Lower lobe of right lung (tissue), 2 donors: Measurements from ENCODE around the gene NTM. TPM values are rescaled to one million over a fixed set of nuclear protein-coding genes. Genes with fewer than 3 reads are reported as not detected.

Source experiments
- ATAC-seq, 2 donors: fragments of 200-7000 bp; cut with Tn5 transposase; one replicate each; pipeline ENCODE4 v1.9.1; 2020 to 2022; ENCODE audit warnings: mild to moderate bottlenecking in 2 of 2, moderate library complexity in 2 of 2
- DNase-seq: peaks from one replicate; pipeline ENCODE4 v3.0.0-alpha.2; 2020
- H3K27ac ChIP-seq: fragments of 200-600 bp; one replicate; pipeline ENCODE4 v1.8.0; 2022
- H3K27me3 ChIP-seq: fragments of 200-600 bp; one replicate; pipeline ENCODE4 v1.8.0; 2022; ENCODE audit warnings: low read depth
- H3K36me3 ChIP-seq: fragments of 200-600 bp; one replicate; pipeline ENCODE4 v1.8.0; 2022; ENCODE audit warnings: mild to moderate bottlenecking
- H3K4me1 ChIP-seq: fragments of 200-600 bp; one replicate; pipeline ENCODE4 v1.8.0; 2022
- H3K4me3 ChIP-seq: fragments of 200-600 bp; one replicate; pipeline ENCODE4 v1.8.0; 2022; ENCODE audit warnings: mild to moderate bottlenecking
- H3K9me3 ChIP-seq: fragments of 200-600 bp; one replicate; pipeline ENCODE4 v1.8.0; 2022
- intact Hi-C: fragments of 100-400 bp; cut with DNase I; formaldehyde crosslinking; loops from one replicate; pipeline ENCODE4 v1.11.0; 2022
- total RNA-seq: library from RNA; stranded (reverse); fragmentation: NEBNext Ultra II Directional; extraction: Animal tissue kit (Norgen Biotek cat#: 25700); gene quantifications from one replicate; pipeline ENCODE4 v1.2.1, GENCODE V29; 2021
- TF ChIP-seq, protein P1 (sequence below): fragments of 200-600 bp; IDR thresholded peaks from one replicate; pipeline ENCODE4 v1.8.0; 2022; ENCODE audit warnings: antibody characterized with exemption, mild to moderate bottlenecking
- donor health status: DM: no; HTN: yes; CAD: no; lungs with severe emphysema.

The NTM gene
- total RNA-seq, 1 donor from 2014 or later, result 2.3 TPM

DNA sequence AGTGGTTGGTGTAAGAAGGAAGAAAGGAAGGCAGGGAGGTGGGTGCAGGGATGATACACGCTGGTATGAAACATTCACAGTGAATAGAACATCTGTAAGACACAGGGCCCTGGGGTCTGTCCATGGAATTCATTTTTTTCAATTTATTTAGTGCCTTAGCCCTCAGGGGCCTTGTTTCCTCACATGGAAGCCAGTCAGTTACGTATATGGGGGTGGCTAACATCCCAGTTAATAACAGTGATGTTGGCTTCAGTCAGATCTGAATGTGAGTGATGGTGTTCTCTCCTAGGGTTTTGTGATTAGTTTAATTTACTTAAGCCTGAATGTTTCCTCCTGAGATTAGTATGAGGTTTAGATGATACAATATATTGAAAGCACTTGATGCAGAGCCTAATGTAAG is 577.1 kb downstream of the NTM start:
- no peaks in the 10 kb centered on the region for H3K36me3 ChIP-seq
- no peaks in the 10 kb centered on the region for H3K27me3 ChIP-seq
- no peaks in the 10 kb centered on the region for H3K4me1 ChIP-seq
- DNase-seq, result no peak
- ATAC-seq, result no peak
- intact Hi-C loops, result no loop called here
- TF ChIP-seq, protein P1, sequence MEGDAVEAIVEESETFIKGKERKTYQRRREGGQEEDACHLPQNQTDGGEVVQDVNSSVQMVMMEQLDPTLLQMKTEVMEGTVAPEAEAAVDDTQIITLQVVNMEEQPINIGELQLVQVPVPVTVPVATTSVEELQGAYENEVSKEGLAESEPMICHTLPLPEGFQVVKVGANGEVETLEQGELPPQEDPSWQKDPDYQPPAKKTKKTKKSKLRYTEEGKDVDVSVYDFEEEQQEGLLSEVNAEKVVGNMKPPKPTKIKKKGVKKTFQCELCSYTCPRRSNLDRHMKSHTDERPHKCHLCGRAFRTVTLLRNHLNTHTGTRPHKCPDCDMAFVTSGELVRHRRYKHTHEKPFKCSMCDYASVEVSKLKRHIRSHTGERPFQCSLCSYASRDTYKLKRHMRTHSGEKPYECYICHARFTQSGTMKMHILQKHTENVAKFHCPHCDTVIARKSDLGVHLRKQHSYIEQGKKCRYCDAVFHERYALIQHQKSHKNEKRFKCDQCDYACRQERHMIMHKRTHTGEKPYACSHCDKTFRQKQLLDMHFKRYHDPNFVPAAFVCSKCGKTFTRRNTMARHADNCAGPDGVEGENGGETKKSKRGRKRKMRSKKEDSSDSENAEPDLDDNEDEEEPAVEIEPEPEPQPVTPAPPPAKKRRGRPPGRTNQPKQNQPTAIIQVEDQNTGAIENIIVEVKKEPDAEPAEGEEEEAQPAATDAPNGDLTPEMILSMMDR, result no peak
- H3K27ac ChIP-seq, result no peak overlapping the region
- no peaks in the 10 kb centered on the region for H3K9me3 ChIP-seq
- H3K4me3 ChIP-seq, result no peak overlapping the region

DNA sequence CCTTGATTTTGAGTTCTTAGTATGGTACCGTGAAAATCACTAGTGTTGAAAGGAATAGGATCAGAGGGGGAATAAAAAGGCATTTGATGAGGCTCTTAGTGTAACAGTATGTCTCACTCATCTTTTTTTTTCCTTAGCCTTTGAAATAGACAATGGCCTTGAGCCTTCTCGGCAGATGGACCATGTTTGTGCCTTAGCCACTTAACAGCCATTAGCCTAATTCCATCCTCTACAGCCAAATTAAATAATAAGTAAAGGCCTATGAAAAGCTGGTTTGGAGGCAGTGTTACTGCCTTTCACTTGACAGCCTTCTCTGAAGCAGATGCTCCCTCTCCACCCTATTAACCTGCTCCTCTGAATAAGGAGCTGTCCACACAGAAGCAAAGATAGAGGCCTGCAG is 580.7 kb downstream of the NTM start:
- ATAC-seq (no peak), DNase-seq (no peak)
- Histone ChIP-seq H3K27ac (no peak overlapping the region), H3K4me3 (no peak overlapping the region), H3K27me3 (no peaks in the 10 kb centered on the region), H3K36me3 (no peaks in the 10 kb centered on the region), H3K9me3 (no peaks in the 10 kb centered on the region), H3K4me1 (no peaks in the 10 kb centered on the region)
- intact Hi-C loops, result no loop called here
- TF ChIP-seq, protein P1, result no peak

DNA sequence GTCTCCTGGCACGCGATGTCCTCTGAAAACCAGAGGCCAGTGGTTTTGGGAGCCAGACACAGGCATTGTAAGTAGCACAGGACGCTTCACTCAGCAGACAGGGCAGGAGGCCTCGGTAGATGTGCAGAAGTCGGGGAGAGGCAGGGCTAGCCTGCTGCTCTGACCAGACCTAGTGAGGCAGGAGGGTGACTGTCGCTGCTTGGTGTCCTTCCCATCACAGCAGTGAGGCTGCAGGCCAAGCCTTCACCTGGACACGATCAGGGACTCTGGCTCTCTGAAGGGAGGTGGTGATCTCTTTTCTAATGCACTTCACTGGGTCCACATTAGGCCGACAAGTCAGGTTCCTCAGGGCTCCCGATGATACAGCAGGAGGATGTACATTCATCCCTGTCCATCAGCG is 583.7 kb downstream of the NTM start:
- no peak for DNase-seq
- intact Hi-C loops, result no loop called here
- Histone ChIP-seq H3K36me3 (no peaks in the 10 kb centered on the region), H3K27me3 (no peaks in the 10 kb centered on the region), H3K27ac (no peak overlapping the region), H3K9me3 (no peaks in the 10 kb centered on the region), H3K4me1 (no peaks in the 10 kb centered on the region), H3K4me3 (no peak overlapping the region)
- TF ChIP-seq, protein P1, result no peak
- ATAC-seq, result no peak

DNA sequence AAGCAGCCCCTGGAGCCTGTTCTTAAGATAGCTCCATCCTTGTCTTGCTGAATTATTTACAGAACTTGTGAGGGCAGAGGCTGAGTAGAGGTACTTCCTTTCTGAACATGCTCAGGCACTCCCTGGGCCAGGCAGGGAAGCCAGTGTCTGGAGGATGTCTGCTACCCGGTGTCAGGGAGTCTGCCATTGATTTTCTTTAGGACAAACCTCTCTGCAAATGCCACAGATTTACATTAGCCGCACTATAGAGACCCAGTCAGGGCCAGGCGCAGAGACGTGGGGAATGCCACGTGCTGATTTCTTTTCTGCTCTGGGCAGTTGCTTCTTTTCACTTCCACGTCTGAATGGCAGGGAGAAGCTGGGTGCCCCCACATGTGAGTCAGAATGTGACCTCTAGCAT is 585.5 kb downstream of the NTM start:
- intact Hi-C loops, result no loop called here
- no peaks in the 10 kb centered on the region for H3K9me3 ChIP-seq

DNA sequence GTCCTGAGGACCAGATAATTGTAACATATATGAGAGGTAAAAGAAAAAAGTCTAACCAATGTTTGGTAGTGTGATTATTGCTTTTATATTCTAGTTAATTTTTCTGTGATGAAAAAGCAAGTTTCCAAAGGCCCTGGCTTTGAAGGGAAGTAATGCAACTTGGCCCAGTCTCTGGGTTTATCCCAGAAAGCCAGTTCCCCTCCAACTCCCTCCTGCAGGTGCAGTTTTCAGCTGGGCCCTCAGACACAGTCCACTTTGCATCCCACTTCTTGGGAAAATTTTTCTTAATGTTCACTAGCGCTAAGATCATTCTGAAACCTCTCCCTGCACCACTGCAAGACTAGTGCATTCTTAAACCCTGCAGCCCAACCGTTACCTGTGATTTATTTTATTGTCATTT is 586.8 kb downstream of the NTM start:
- Histone ChIP-seq H3K27me3 (no peaks in the 10 kb centered on the region), H3K36me3 (no peaks in the 10 kb centered on the region), H3K27ac (no peak overlapping the region), H3K4me1 (no peaks in the 10 kb centered on the region), H3K4me3 (no peak overlapping the region), H3K9me3 (no peaks in the 10 kb centered on the region)
- ATAC-seq (no peak), DNase-seq (no peak)
- TF ChIP-seq, protein P1, result no peak
- intact Hi-C loops, result no loop called here

More for the DNA sequence above, 585.5 kb downstream of the NTM start:
- ATAC-seq, result no peak
- no peak for DNase-seq
- TF ChIP-seq, protein P1, result no peak
- Histone ChIP-seq H3K36me3 (no peaks in the 10 kb centered on the region), H3K4me1 (no peaks in the 10 kb centered on the region), H3K27ac (no peak overlapping the region), H3K27me3 (no peaks in the 10 kb centered on the region), H3K4me3 (no peak overlapping the region)

DNA sequence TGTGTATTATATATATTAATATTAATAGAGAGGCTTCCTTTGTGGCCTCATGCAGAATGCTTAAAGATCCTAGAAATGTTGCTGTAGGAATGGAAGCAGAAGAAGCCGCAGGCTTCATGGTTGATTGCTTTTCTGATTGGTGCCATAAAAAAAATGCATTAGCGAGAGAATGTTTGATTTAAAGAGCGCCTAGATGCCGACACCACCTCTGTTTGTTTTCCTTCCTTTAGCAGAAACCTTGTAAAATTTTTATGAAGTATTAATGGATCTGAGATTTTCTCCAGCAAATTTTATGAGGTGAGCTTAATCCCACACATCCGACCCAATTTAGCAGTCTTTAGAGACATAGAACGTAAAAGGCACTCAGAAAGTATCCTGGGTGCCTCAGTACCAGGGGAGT is 587.5 kb downstream of the NTM start:
- no peaks in the 10 kb centered on the region for H3K27me3 ChIP-seq
- ATAC-seq (no peak), DNase-seq (no peak)
- H3K27ac ChIP-seq, result no peak overlapping the region
- H3K4me3 ChIP-seq, result no peak overlapping the region
- intact Hi-C loops, result no loop called here
- TF ChIP-seq, protein P1, result no peak
- H3K9me3 ChIP-seq, result no peaks in the 10 kb centered on the region
- H3K36me3 ChIP-seq, result no peaks in the 10 kb centered on the region
- no peaks in the 10 kb centered on the region for H3K4me1 ChIP-seq
